Peyer's patch (tissue), 4 donors: ENCODE results near the gene WDR18. TPM values are rescaled to one million over a fixed set of nuclear protein-coding genes. Genes with fewer than 3 reads are reported as not detected.

ENCODE experiments used
- DNase-seq, 3 donors: peaks; one replicate each; pipeline ENCODE4 v3.0.0-alpha.2; 2017 to 2019
- H3K27ac ChIP-seq, 4 donors: fragments of 200-600 bp; sonication (generic); one replicate each; pipeline ENCODE4 v1.5.1; 2016 to 2019
- H3K27me3 ChIP-seq, 2 donors: fragments of 200-600 bp; sonication (generic); one replicate each; pipeline ENCODE4 v1.5.1; 2019
- H3K36me3 ChIP-seq, 3 donors: fragments of 200-600 bp; sonication (generic); one replicate each; pipeline ENCODE4 v1.5.1; 2016 to 2019
- H3K4me1 ChIP-seq, 4 donors: fragments of 200-600 bp; sonication (generic); one replicate each; pipeline ENCODE4 v1.5.1; 2016 to 2019
- H3K4me3 ChIP-seq, 4 donors: fragments of 200-600 bp; sonication (generic); 1 replicate in 3 of 4; 2 replicates in 1 of 4; pipeline ENCODE4 v1.5.1; 2016 to 2019; ENCODE audit warnings: mild to moderate bottlenecking in 1 of 4
- H3K9me3 ChIP-seq, 4 donors: fragments of 200-600 bp; sonication (generic); one replicate each; pipeline ENCODE4 v1.5.1; 2016 to 2019; ENCODE audit warnings: mild to moderate bottlenecking in 1 of 4
- CTCF ChIP-seq, 6 experiments: fragments of 450-650 bp in 4 of 6; fragments of 200-600 bp in 2 of 6; sonication (generic) in 1 of 6; IDR thresholded peaks; one replicate each; pipeline ENCODE4 v1.5.1; 2017 to 2019; ENCODE audit warnings: antibody characterized with exemption in 6 of 6, mild to moderate bottlenecking in 3 of 6, moderate library complexity in 1 of 6
- POLR2A ChIP-seq, 2 donors: fragments of 450-650 bp; IDR thresholded peaks; one replicate each; pipeline ENCODE4 v1.5.1; 2017; ENCODE audit warnings: antibody characterized with exemption in 2 of 2, mild to moderate bottlenecking in 2 of 2, moderate library complexity in 2 of 2
- total RNA-seq, 4 donors: library from RNA; depleted of rRNA; stranded (reverse); fragments of >200 nt; gene quantifications; one replicate each; pipeline ENCODE4 v1.1.0, GENCODE V29; 2016

WDR18 gene
- total RNA-seq, 4 donors from 2014 or later, result 26.4 to 58.8 (median 40.5) TPM

DNA sequence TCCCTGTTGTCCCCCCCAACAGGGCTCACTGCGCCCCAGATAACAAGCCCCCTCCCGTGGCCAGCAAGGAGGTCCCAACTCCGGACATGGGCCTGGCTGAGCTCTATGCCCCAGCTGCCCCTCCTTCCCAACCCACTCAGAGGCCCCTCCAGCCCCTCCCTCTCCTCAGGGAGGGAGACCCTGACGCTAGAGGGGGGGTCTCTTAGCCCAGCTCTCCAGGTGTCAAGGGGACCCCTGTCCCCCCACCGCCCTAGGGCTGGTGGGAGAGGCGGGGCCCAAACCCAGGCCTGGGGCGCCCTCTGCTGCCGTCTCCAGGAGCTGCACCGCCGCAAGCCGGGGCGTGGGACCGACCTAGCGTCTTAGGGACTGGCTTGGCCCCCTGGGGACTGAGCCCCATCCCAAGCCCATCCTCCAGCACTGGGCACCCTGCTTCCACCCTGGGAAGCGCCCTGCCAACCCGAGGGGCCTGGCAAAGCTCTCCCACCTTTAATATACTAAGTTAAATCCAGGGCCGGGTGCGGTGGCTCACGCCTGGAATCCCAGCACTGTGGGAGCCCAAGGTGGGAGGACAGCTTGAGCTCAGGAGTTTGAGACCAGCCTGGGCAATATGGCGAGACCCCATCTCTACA lies 17.5 kb downstream of the WDR18 start:
- no peak overlapping the region for H3K4me3 ChIP-seq
- no peaks in the 10 kb centered on the region for H3K36me3 ChIP-seq
- H3K4me1 ChIP-seq, result peaks cover 0 to 20% (median 11%) of the 10 kb centered on the region in 4 donors
- peak; percentile 52 to 76 (median 74) for DNase-seq
- no peaks in the 10 kb centered on the region for H3K9me3 ChIP-seq
- TF ChIP-seq POLR2A (IDR thresholded peaks at IDR 0.05) (no peak), CTCF (IDR thresholded peaks at IDR 0.05) (peak; percentile 64 to 93 (median 86))
- H3K27me3 ChIP-seq, result peaks cover 0 to 27% of the 10 kb centered on the region in 2 donors
- H3K27ac ChIP-seq, result no peak overlapping the region

DNA sequence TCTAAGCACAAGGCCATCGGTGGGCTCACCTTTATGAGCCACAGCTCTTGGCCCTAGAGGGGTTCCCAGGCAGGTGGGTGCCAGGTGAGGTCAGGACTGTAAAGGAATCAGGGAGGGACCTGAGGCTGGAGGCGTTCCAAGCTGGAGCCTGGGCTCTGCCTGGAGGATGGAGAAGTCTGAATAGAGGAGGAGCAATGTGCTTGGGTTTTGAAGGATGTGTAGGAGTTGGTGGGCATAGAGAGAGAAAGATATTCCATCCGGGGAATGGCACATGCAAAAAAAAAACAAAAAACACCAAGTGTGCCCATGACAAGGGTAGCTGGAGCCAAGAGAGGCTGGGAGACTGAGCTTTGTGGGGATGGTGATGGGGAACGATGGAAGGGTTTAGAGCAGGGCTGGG lies 18.5 kb downstream of the WDR18 start:
- H3K9me3 ChIP-seq, result no peaks in the 10 kb centered on the region
- no peak for DNase-seq
- H3K27me3 ChIP-seq, result peaks cover 0 to 27% of the 10 kb centered on the region in 2 donors

GRCh38 chr19:1003283-1003682 lies 19.1 kb downstream of the WDR18 start:
- Histone ChIP-seq H3K4me1 (peaks cover 0 to 20% (median 10%) of the 10 kb centered on the region in 4 donors), H3K27me3 (peaks cover 0 to 20% of the 10 kb centered on the region in 2 donors), H3K27ac (no peak overlapping the region), H3K36me3 (no peaks in the 10 kb centered on the region), H3K9me3 (no peaks in the 10 kb centered on the region), H3K4me3 (no peak overlapping the region)
- TF ChIP-seq POLR2A (IDR thresholded peaks at IDR 0.05), result no peak
- no peak for TF ChIP-seq CTCF (IDR thresholded peaks at IDR 0.05)
- DNase-seq, result no peak

More for the DNA sequence above, 18.5 kb downstream of the WDR18 start:
- no peak for TF ChIP-seq CTCF (IDR thresholded peaks at IDR 0.05)
- no peak for TF ChIP-seq POLR2A (IDR thresholded peaks at IDR 0.05)
- no peak overlapping the region for H3K27ac ChIP-seq
- no peak overlapping the region for H3K4me3 ChIP-seq
- H3K4me1 ChIP-seq, result peaks cover 0 to 20% (median 10%) of the 10 kb centered on the region in 4 donors
- no peaks in the 10 kb centered on the region for H3K36me3 ChIP-seq

- Histone ChIP-seq H3K36me3 (peaks cover 0 to 7% (median 0%) of the 10 kb centered on the region in 3 donors), H3K27ac (no peak overlapping the region), H3K27me3 (peaks cover 0 to 13% of the 10 kb centered on the region in 2 donors), H3K4me3 (no peak overlapping the region), H3K9me3 (no peaks in the 10 kb centered on the region), H3K4me1 (peaks cover 0 to 20% (median 10%) of the 10 kb centered on the region in 4 donors)
- no peak for DNase-seq
- TF ChIP-seq POLR2A (IDR thresholded peaks at IDR 0.05) (no peak), CTCF (IDR thresholded peaks at IDR 0.05) (no peak)
Observed at GRCh38 chr19:1004204-1004802, 20.2 kb downstream of the WDR18 start.

DNA sequence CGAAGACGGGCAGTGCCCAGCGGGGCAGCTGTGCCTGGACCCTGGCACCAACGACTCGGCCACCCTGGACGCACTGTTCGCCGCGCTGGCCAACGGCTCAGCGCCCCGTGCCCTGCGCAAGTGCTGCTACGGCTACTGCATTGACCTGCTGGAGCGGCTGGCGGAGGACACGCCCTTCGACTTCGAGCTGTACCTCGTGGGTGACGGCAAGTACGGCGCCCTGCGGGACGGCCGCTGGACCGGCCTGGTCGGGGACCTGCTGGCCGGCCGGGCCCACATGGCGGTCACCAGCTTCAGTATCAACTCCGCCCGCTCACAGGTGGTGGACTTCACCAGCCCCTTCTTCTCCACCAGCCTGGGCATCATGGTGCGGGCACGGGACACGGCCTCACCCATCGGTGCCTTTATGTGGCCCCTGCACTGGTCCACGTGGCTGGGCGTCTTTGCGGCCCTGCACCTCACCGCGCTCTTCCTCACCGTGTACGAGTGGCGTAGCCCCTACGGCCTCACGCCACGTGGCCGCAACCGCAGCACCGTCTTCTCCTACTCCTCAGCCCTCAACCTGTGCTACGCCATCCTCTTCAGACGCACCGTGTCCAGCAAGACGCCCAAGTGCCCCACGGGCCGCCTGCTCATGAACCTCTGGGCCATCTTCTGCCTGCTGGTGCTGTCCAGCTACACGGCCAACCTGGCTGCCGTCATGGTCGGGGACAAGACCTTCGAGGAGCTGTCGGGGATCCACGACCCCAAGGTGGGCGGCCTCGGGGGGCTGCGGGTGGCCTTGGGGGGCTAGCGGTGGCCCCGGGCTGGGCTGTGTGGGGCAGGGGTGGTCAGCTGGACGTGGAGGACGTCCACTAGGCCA lies 20.9 kb downstream of the WDR18 start:
- no peak overlapping the region for H3K27ac ChIP-seq
- no peak for TF ChIP-seq CTCF (IDR thresholded peaks at IDR 0.05)
- no peak for TF ChIP-seq POLR2A (IDR thresholded peaks at IDR 0.05)
- H3K4me3 ChIP-seq, result no peak overlapping the region
- no peaks in the 10 kb centered on the region for H3K9me3 ChIP-seq
- H3K27me3 ChIP-seq, result peaks cover 0 to 10% of the 10 kb centered on the region in 2 donors
- peaks cover 0 to 19% (median 10%) of the 10 kb centered on the region in 4 donors for H3K4me1 ChIP-seq
- H3K36me3 ChIP-seq, result peaks cover 0 to 13% (median 0%) of the 10 kb centered on the region in 3 donors
- no peak for DNase-seq
